A549 (cell line): Measurements from ENCODE around the gene MBP. TPM values are rescaled to one million over a fixed set of nuclear protein-coding genes. Genes with fewer than 3 reads are reported as not detected.

Experiments used
- ATAC-seq, 2 experiments: fragments of 200-7000 bp in 1 of 2; fragments of >200 bp in 1 of 2; cut with Nextera tagmentation in 1 of 2; cut with Tn5 transposase in 1 of 2; 3 replicates each; pipeline versions ENCODE4 v1.8.0 to v1.9.1; 2018 to 2020; ENCODE audit warnings: mild to moderate bottlenecking in 1 of 2, moderate library complexity in 1 of 2
- CTCF ChIA-PET: fragments of 300-600 bp; sonication (Branson Sonifier 250); formaldehyde crosslinking; extraction: SDS; loops from one replicate; lab custom pipeline; 2021; ENCODE audit warnings: antibody characterized with exemption, inconsistent platforms; lab: Yijun Ruan, JAX
- POLR2A ChIA-PET: fragments of 350-600 bp; formaldehyde crosslinking; extraction: SDS; loops from one replicate; lab custom pipeline; 2021; ENCODE audit warnings: antibody characterized with exemption, inconsistent platforms; lab: Yijun Ruan, JAX
- DNase-seq, 2 experiments: peaks; one replicate each; pipeline versions ENCODE4 v3.0.0 to v3.0.0-alpha.2; 2011 to 2016; ENCODE audit warnings: low read depth in 1 of 2, low spot score in 1 of 2
- FAIRE-seq: peaks from 2 replicates; lab custom pipeline; 2011; peaks lifted over from hg19 to GRCh38; lab: Jason Lieb, UNC
- H3K27ac ChIP-seq, 2 experiments: fragments of >200 bp; sonication (Bioruptor Twin); formaldehyde crosslinking; 3 replicates each; pipeline ENCODE4 v1.5.1; 2016 to 2017
- H3K4me1 ChIP-seq: fragments of >200 bp; sonication (Bioruptor Twin); formaldehyde crosslinking; 3 replicates; pipeline ENCODE4 v1.6.1; 2016
- H3K4me2 ChIP-seq: fragments of >200 bp; sonication (Bioruptor Twin); formaldehyde crosslinking; 3 replicates; pipeline ENCODE4 v1.6.1; 2016
- H3K4me3 ChIP-seq: fragments of >200 bp; sonication (Bioruptor Twin); formaldehyde crosslinking; 3 replicates; pipeline ENCODE4 v1.5.1; 2016
- H3K9me3 ChIP-seq: fragments of >200 bp; sonication (Bioruptor Twin); formaldehyde crosslinking; 3 replicates; pipeline ENCODE4 v1.6.1; 2016
- CBX2 ChIP-seq: fragments of 200-600 bp; sonication (generic); IDR thresholded peaks from 2 replicates; pipeline ENCODE4 v1.6.1; 2016; ENCODE audit warnings: low read depth, mild to moderate bottlenecking, borderline replicate concordance
- CEBPB ChIP-seq, 2 experiments: fragments of >200 bp in 1 of 2; sonication (Bioruptor Twin) in 1 of 2; formaldehyde crosslinking in 1 of 2; IDR thresholded peaks; 2 replicates each; pipeline ENCODE4 v1.6.1; 2012 to 2016
- EP300 ChIP-seq, 2 experiments: fragments of >200 bp; sonication (Bioruptor Twin); formaldehyde crosslinking; IDR thresholded peaks; 2 replicates in 1 of 2; 3 replicates in 1 of 2; pipeline ENCODE4 v1.6.1; 2016 to 2017
- JUNB ChIP-seq: fragments of >200 bp; sonication (Bioruptor Twin); formaldehyde crosslinking; IDR thresholded peaks from 2 replicates; pipeline ENCODE4 v1.6.1; 2016
- MAFK ChIP-seq: fragments of 450-650 bp; IDR thresholded peaks from 2 replicates; pipeline ENCODE4 v1.6.1; 2014; ENCODE audit not compliant: partially characterized antibody
- MAZ ChIP-seq: fragments of 150-350 bp; IDR thresholded peaks from 2 replicates; pipeline ENCODE4 v1.6.1; 2014; ENCODE audit warnings: antibody characterized with exemption, low read depth, low read length, borderline replicate concordance
- REST ChIP-seq: fragments of 200-600 bp; sonication (generic); IDR thresholded peaks from 2 replicates; pipeline ENCODE4 v1.6.1; 2016; ENCODE audit warnings: antibody characterized with exemption, mild to moderate bottlenecking, moderate library complexity
- SMC3 ChIP-seq: fragments of >200 bp; sonication (Bioruptor Twin); formaldehyde crosslinking; IDR thresholded peaks from 3 replicates; pipeline ENCODE4 v1.6.1; 2018; ENCODE audit warnings: inconsistent platforms
- WGBS: methylation state at CpG from one replicate; pipeline ENCODE4 v1.1.6; 2017; ENCODE audit errors: missing lambda C conversion rate; 5-methylcytosine and 5-hydroxymethylcytosine counted together
- polyA plus RNA-seq, 4 experiments: library from polyadenylated mRNA; depleted of rRNA in 3 of 4; stranded (reverse); fragments of >200 nt; fragmentation: RNase III in 1 of 4; extraction: RNeasy Plus Mini Kit Qiagen cat#74134 plus additional on column Dnase treatment in 1 of 4; gene quantifications; 2 replicates in 3 of 4; 3 replicates in 1 of 4; pipeline ENCODE4 v1.2.3, GENCODE V29; 2011 to 2017

MBP gene
- polyA plus RNA-seq, 2 of the 4 experiments (the other 2 are of a cell fraction): 8.6 to 33.1 TPM

DNA sequence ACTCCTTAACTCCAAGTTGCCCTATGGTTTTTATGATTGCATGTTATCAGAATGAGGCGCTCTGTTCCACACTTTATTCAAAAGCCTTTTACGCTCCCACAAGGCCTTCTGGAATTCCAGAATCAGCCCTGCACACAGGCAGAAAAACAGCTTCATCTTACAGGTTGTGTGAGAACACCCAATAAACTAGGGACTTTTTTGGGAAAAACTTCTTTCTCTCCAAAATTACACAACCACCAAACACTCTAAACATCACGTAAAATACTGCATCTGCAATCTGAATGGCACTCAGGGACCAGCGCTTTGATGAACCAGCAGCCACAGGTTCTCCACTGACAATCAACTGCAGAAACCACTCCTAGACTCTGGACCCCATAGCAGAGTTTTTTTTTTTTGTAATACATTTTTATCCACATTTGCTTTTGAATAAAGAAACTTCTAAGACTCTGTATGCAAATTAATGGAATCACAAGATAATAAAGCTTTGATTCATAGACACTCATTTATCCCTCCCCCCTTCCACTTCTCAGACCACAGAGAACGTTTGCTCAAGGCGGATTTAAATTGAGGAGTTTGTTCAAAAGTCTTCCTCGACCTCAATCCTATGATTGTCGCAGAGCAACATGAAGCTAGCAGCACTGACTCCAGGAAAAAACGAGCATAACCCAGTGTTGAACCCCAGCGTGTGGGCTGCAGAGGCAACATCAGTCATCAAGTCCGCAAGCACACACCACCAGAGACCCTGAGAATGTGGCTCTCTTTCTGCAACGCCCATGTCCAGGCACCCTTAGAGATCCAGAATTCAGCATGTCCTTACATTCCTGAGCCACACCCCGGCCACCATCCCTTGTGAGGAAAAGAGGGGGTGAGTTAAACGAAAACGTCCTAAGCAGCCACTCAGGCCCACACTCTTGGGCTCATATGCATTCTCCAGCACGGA lies 116.5 kb downstream of the MBP start:
- Histone ChIP-seq H3K4me2 (no peak overlapping the region), H3K27ac (no peak overlapping the region), H3K4me1 (no peaks in the 10 kb centered on the region), H3K4me3 (no peak overlapping the region)
- ChIA-PET POLR2A (no interaction called here), CTCF (interaction anchor here (1.1 to 1.9 kb wide), 4 partner anchors 9 to 635 kb away, joined by 3 to 6 read pairs (median 4); no protein-coding TSS in a partner anchor)
- FAIRE-seq (no peak), DNase-seq (no peak), ATAC-seq (no peak)
- TF ChIP-seq JUNB (no peak), MAZ (no peak), SMC3 (no peak), CBX2 (no peak), REST (no peak), MAFK (no peak), EP300 (IDR thresholded peaks at IDR 0.05) (no peak)
- TF ChIP-seq, all 56 proteins: peak for 0
- WGBS: 86% methylated on average over 15 of the region's 16 CpGs
- H3K9me3 ChIP-seq: no peaks in the 10 kb centered on the region

- no peak overlapping the region for H3K4me2 ChIP-seq
- no peak for ATAC-seq
These were observed 117.4 kb downstream of the MBP start for GRCh38 chr18:77015169-77015568.

More at GRCh38 chr18:77015169-77015568, 117.4 kb downstream of the MBP start:
- POLR2A ChIA-PET: no interaction called here
- TF ChIP-seq CEBPB (IDR thresholded peaks at IDR 0.05) (0 out of 4 replicates have a peak, but pooled peaks of 1 of the 2 experiments have one; percentile 11), REST (no peak)
- DNase-seq (no peak), FAIRE-seq (no peak)
- CTCF ChIA-PET: interaction anchor here (1.2 to 1.5 kb wide), 2 partner anchors 15 to 636 kb away, joined by 3 to 6 read pairs; no protein-coding TSS in a partner anchor
- Histone ChIP-seq H3K9me3 (no peaks in the 10 kb centered on the region), H3K4me3 (no peak overlapping the region), H3K4me1 (no peaks in the 10 kb centered on the region), H3K27ac (no peak overlapping the region)
- WGBS: 86% methylated on average over 4 of the region's 4 CpGs
